ENCODE data around the gene ADGRL2. TPM values are rescaled to one million over a fixed set of nuclear protein-coding genes. Genes with fewer than 3 reads are reported as not detected.

The ADGRL2 gene
- total and polyA plus RNA-seq, 12 donors, result 22.2 to 58.7 (median 48.0) TPM

DNA sequence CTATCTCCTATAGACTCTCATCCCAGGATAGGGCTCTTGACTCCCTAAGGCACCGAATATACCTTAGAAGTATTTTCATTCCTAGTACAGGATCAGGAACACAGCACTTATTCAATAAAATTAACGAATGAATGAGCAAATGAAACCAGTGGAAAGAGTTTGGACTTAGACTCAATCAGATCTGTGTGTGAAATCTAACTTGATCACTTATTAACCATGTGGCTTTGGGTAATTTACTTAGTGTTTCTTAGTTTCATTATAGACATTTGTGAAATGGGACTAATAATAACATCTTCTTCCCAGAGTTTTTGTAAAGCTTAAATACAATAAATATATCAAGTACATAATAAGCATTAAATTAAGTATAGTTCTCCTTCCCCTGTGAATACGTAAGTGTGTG, 230.1 kb downstream of the ADGRL2 start:
- no peak overlapping the region for H3K27ac ChIP-seq
- no peak for ATAC-seq
- intact Hi-C loops (cut with DNase I), result no loop called here
- no peak overlapping the region for H3K4me3 ChIP-seq
- H3K36me3 ChIP-seq, result no peaks in the 10 kb centered on the region
- no peak for DNase-seq
- H3K27me3 ChIP-seq, result no peaks in the 10 kb centered on the region
- WGBS, 2 donors, result 94% methylated on average over 3 of the region's 3 CpGs
- H3K9me3 ChIP-seq, result peaks cover 0 to 3% (median 0%) of the 10 kb centered on the region in 11 donors
- TF ChIP-seq, protein P1, sequence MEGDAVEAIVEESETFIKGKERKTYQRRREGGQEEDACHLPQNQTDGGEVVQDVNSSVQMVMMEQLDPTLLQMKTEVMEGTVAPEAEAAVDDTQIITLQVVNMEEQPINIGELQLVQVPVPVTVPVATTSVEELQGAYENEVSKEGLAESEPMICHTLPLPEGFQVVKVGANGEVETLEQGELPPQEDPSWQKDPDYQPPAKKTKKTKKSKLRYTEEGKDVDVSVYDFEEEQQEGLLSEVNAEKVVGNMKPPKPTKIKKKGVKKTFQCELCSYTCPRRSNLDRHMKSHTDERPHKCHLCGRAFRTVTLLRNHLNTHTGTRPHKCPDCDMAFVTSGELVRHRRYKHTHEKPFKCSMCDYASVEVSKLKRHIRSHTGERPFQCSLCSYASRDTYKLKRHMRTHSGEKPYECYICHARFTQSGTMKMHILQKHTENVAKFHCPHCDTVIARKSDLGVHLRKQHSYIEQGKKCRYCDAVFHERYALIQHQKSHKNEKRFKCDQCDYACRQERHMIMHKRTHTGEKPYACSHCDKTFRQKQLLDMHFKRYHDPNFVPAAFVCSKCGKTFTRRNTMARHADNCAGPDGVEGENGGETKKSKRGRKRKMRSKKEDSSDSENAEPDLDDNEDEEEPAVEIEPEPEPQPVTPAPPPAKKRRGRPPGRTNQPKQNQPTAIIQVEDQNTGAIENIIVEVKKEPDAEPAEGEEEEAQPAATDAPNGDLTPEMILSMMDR (IDR thresholded peaks at IDR 0.05), result no peak
- H3K4me1 ChIP-seq, result no peaks in the 10 kb centered on the region

DNA sequence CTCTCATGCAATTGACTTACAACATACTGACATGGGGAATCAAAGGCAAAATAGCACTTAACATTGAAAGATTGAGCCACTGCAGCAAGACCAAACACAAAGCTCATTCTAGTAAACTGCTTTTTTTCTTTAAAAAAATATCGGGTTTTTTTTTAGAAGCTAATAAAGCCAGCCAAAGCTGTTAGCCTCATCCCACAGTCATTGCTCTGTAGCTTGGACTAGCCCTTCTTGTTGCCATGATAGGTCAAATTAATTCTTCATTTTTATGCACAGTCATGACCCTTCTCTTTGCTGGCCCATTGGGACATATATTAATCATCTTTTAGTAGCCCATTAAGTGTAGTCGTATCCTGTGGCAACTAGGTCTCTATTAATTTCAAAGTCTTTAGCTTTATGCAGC, 231.3 kb downstream of the ADGRL2 start:
- Histone ChIP-seq H3K36me3 (no peaks in the 10 kb centered on the region), H3K9me3 (peaks cover 0 to 3% (median 0%) of the 10 kb centered on the region in 11 donors), H3K27ac (no peak overlapping the region), H3K27me3 (no peaks in the 10 kb centered on the region), H3K4me3 (no peak overlapping the region), H3K4me1 (no peaks in the 10 kb centered on the region)
- no peak for DNase-seq
- TF ChIP-seq, protein P1 (IDR thresholded peaks at IDR 0.05), result no peak
- 88 to 95% methylated on average over 2 of the region's 2 CpGs for WGBS, 2 donors
- ATAC-seq, result no peak
- intact Hi-C loops (cut with DNase I), result no loop called here

- WGBS, 2 donors, result 91 to 95% methylated on average over 3 of the region's 3 CpGs
- intact Hi-C loops (cut with DNase I), result no loop called here
- TF ChIP-seq, protein P1 (IDR thresholded peaks at IDR 0.05), result no peak
Observed at GRCh38 chr1:82034812-82035211, 234.1 kb downstream of the ADGRL2 start.

More at GRCh38 chr1:82034812-82035211, 234.1 kb downstream of the ADGRL2 start:
- no peaks in the 10 kb centered on the region for H3K27me3 ChIP-seq
- no peak overlapping the region for H3K27ac ChIP-seq
- ATAC-seq (no peak), DNase-seq (no peak)
- H3K4me3 ChIP-seq, result no peak overlapping the region
- no peaks in the 10 kb centered on the region for H3K36me3 ChIP-seq
- peaks cover 0 to 3% (median 0%) of the 10 kb centered on the region in 11 donors for H3K9me3 ChIP-seq
- no peaks in the 10 kb centered on the region for H3K4me1 ChIP-seq
